HepG2 (cell line): ENCODE measurements around the gene DCAF8. TPM values are rescaled to one million over a fixed set of nuclear protein-coding genes. Genes with fewer than 3 reads are reported as not detected.

Experiments
- ATAC-seq: fragments of 200-7000 bp; cut with Tn5 transposase; 3 replicates; pipeline ENCODE4 v1.9.1; 2020; ENCODE audit warnings: mild to moderate bottlenecking, moderate library complexity
- BruUV-seq: library from RNA; stranded (reverse); fragments of 400-500 nt; replicated peaks from 2 replicates; lab custom pipeline; 2021; lab: Mats Ljungman, UMichigan
- CTCF ChIA-PET: fragments of 300-600 bp; formaldehyde crosslinking; extraction: SDS; loops from one replicate; lab custom pipeline; 2021; ENCODE audit warnings: low total read pairs, inconsistent platforms, low intra/inter-chr PET ratio; lab: Yijun Ruan, JAX
- POLR2A ChIA-PET: fragments of 350-600 bp; sonication (Branson Sonifier 250); formaldehyde crosslinking; loops from one replicate; lab custom pipeline; 2020; ENCODE audit warnings: antibody characterized with exemption, inconsistent platforms; lab: Yijun Ruan, JAX
- DNase-seq: peaks from one replicate; pipeline ENCODE4 v3.0.0-alpha.2; 2015; ENCODE audit warnings: low spot score
- FAIRE-seq: peaks from 3 replicates; lab custom pipeline; 2011; peaks lifted over from hg19 to GRCh38; lab: Jason Lieb, UNC
- H2AFZ ChIP-seq: one replicate; pipeline ENCODE4 v1.6.1; 2011; ENCODE audit warnings: low read length, inconsistent platforms
- H3K27ac ChIP-seq: fragments of 300-600 bp; 3 replicates; pipeline ENCODE4 v1.8.0; 2011; ENCODE audit warnings: mixed run types, mild to moderate bottlenecking, mixed read lengths, low read length, inconsistent platforms; ENCODE audit not compliant: insufficient read depth; ENCODE audit errors: extremely low read length
- H3K27me3 ChIP-seq, 2 experiments: fragments of 200-600 bp in 1 of 2; 2 replicates in 1 of 2; 3 replicates in 1 of 2; pipeline versions ENCODE4 v1.6.0 to v1.8.0; 2011; ENCODE audit warnings: low read length in 2 of 2, mild to moderate bottlenecking in 2 of 2, moderate library complexity in 2 of 2, inconsistent platforms in 1 of 2; ENCODE audit not compliant: insufficient read depth in 2 of 2, control insufficient read depth in 1 of 2
- H3K36me3 ChIP-seq, 2 experiments: fragments of 200-600 bp in 1 of 2; replicated peaks in 1 of 2; 2 replicates in 1 of 2; 3 replicates in 1 of 2; pipeline versions ENCODE4 v1.5.1 to v1.8.0; 2011; ENCODE audit warnings: low read length in 2 of 2, inconsistent platforms in 1 of 2; ENCODE audit not compliant: insufficient read depth in 2 of 2, control insufficient read depth in 1 of 2
- H3K4me1 ChIP-seq: 2 replicates; pipeline ENCODE4 v1.5.1; 2012; ENCODE audit warnings: low read length, inconsistent platforms; ENCODE audit not compliant: insufficient read depth
- H3K4me2 ChIP-seq: 2 replicates; pipeline ENCODE4 v1.6.0; 2011; ENCODE audit warnings: low read depth, low read length, inconsistent platforms
- H3K4me3 ChIP-seq, 3 experiments: fragments of 200-600 bp in 1 of 3; sonication (generic), shearing (Covaris generic) in 1 of 3; replicated peaks in 1 of 3; 2 replicates each; pipeline ENCODE4 v1.5.1; 2011 to 2016; ENCODE audit warnings: low read length in 3 of 3, inconsistent platforms in 2 of 3, low read depth in 2 of 3, mild to moderate bottlenecking in 2 of 3, control low read depth in 1 of 3, mixed read lengths in 1 of 3; ENCODE audit not compliant: insufficient read depth in 1 of 3
- H3K79me2 ChIP-seq: one replicate; pipeline ENCODE4 v1.6.1; 2011; ENCODE audit warnings: low read length, inconsistent platforms; ENCODE audit not compliant: insufficient read depth
- H3K9ac ChIP-seq: 2 replicates; pipeline ENCODE4 v1.6.0; 2011; ENCODE audit warnings: mild to moderate bottlenecking, low read depth, low read length, inconsistent platforms; ENCODE audit not compliant: insufficient read depth
- H3K9me3 ChIP-seq: 2 replicates; pipeline ENCODE4 v1.5.1; 2012; ENCODE audit warnings: mild to moderate bottlenecking, low read length
- H4K20me1 ChIP-seq: 2 replicates; pipeline ENCODE4 v1.6.0; 2011; ENCODE audit warnings: inconsistent platforms, mild to moderate bottlenecking, low read length, moderate library complexity; ENCODE audit not compliant: insufficient read depth
- ETV5 ChIP-seq: IDR thresholded peaks from 2 replicates; pipeline ENCODE4 v1.6.1; 2018; ENCODE audit warnings: missing biosample characterization, missing genetic modification reagents, inconsistent platforms, borderline replicate concordance
- MAFG ChIP-seq: sonication (generic); formaldehyde crosslinking; IDR thresholded peaks from 2 replicates; pipeline ENCODE4 v1.5.1; 2020; ENCODE audit warnings: mild to moderate bottlenecking, missing genetic modification reagents
- MEIS2 ChIP-seq: sonication (generic); formaldehyde crosslinking; IDR thresholded peaks from 2 replicates; pipeline ENCODE4 v1.9.0; 2021; ENCODE audit warnings: mild to moderate bottlenecking, missing genetic modification reagents
- NFE2L1 ChIP-seq: sonication (generic); formaldehyde crosslinking; IDR thresholded peaks from 2 replicates; pipeline ENCODE4 v1.4.0; 2020; ENCODE audit warnings: missing genetic modification reagents, mild to moderate bottlenecking, borderline replicate concordance
- NFYB ChIP-seq: sonication (generic); formaldehyde crosslinking; IDR thresholded peaks from 2 replicates; pipeline ENCODE4 v1.4.0; 2020; ENCODE audit warnings: missing genetic modification reagents
- RBM22 ChIP-seq: fragments of 200-400 bp; formaldehyde crosslinking; optimal IDR thresholded peaks from 2 replicates; pipeline ENCODE3; 2017; ENCODE audit warnings: mild to moderate bottlenecking, low read length, moderate library complexity
- SUZ12 ChIP-seq: fragments of 150-350 bp; IDR thresholded peaks from 2 replicates; pipeline ENCODE4 v1.6.1; 2014; ENCODE audit warnings: low read depth, low read length
- ZNF224 ChIP-seq: sonication (generic); formaldehyde crosslinking; IDR thresholded peaks from 2 replicates; pipeline ENCODE4 v1.5.0; 2020; ENCODE audit warnings: mild to moderate bottlenecking, missing genetic modification reagents
- ZNF367 ChIP-seq: sonication (generic); formaldehyde crosslinking; IDR thresholded peaks from 2 replicates; pipeline ENCODE4 v1.4.0; 2020; ENCODE audit warnings: missing genetic modification reagents, borderline replicate concordance
- ZNF484 ChIP-seq: sonication (generic); formaldehyde crosslinking; IDR thresholded peaks from 2 replicates; pipeline ENCODE4 v1.5.1; 2020; ENCODE audit warnings: mild to moderate bottlenecking, low read depth, missing genetic modification reagents, borderline replicate concordance
- WGBS: methylation state at CpG from one replicate; pipeline ENCODE4 v1.1.6; 2017; ENCODE audit warnings: low lambda C conversion rate; 5-methylcytosine and 5-hydroxymethylcytosine counted together
- in situ Hi-C: cut with HindIII; loops from 2 replicates; pipeline ENCODE4 v1.10.0; 2017; ENCODE audit warnings: low pct_unique_long_range_greater_than_20kb; ENCODE audit not compliant: extremely low pct_ligation_motif_present
- intact Hi-C: fragments of 100-400 bp; cut with micrococcal nuclease; formaldehyde crosslinking; loops from one replicate; pipeline ENCODE4 v1.10.0; 2022; ENCODE audit not compliant: unreplicated experiment
- polyA plus RNA-seq, 8 experiments: library from polyadenylated mRNA; depleted of rRNA in 3 of 8; stranded (reverse) in 7 of 8; unstranded in 1 of 8; fragments of >200 nt; fragmentation: Illumina TruSeq in 4 of 8; extraction: Trizol in 4 of 8; gene quantifications; 2 replicates each; pipeline versions ENCODE4 v1.2.1 to v1.2.3, GENCODE V29; 2011 to 2016; ENCODE audit warnings: low read depth in 4 of 8, missing spikeins in 1 of 8, mixed read lengths in 1 of 8; ENCODE audit not compliant: insufficient read depth in 1 of 8
- total RNA-seq, 5 experiments: library from RNA; depleted of rRNA; stranded (reverse); fragments of >200 nt; fragmentation: Illumina TruSeq; extraction: Trizol; gene quantifications; 2 replicates each; pipeline ENCODE4 v1.2.3, GENCODE V29; 2016; ENCODE audit warnings: low read depth in 1 of 5
- TF ChIP-seq, protein P1 (sequence below): sonication (generic); formaldehyde crosslinking; IDR thresholded peaks from 2 replicates; pipeline ENCODE4 v1.5.0; 2020; ENCODE audit warnings: missing genetic modification reagents
- TF ChIP-seq, protein P2 (sequence below): sonication (generic); formaldehyde crosslinking; IDR thresholded peaks from 2 replicates; pipeline ENCODE4 v1.5.0; 2020; ENCODE audit warnings: mild to moderate bottlenecking, missing genetic modification reagents, moderate library complexity
- TF ChIP-seq, protein P3 (sequence below): sonication (generic); formaldehyde crosslinking; IDR thresholded peaks from 2 replicates; pipeline ENCODE4 v1.4.0; 2020; ENCODE audit warnings: missing genetic modification reagents

Gene DCAF8
- total and polyA plus RNA-seq, 2 of the 13 experiments (the other 11 are each of a cell fraction or from before 2014, with no cell fraction given), result 73.4 to 79.8 TPM

DNA sequence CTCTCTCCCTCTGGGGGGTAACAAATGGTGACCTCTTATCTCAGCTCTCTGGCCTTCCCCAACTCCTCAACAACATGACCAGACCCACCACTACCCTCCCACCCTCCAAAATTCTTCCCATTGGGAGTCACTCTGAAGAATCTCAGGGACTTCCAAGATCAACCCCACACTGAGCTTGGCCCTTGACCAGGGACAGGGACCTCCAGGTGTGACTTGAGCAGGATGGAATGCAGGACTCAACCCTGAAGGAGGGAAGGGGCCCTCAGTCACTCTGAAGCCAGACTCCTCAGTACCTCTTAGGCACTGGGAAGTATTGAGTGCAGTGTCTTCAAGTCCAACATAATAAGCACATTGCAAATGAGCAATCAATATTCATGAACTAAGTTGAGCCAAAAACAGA is 70.1 kb downstream of the DCAF8 start (continued):
- TF ChIP-seq RBM22 (no peak), ZNF367 (no peak)
- TF ChIP-seq, protein P1, sequence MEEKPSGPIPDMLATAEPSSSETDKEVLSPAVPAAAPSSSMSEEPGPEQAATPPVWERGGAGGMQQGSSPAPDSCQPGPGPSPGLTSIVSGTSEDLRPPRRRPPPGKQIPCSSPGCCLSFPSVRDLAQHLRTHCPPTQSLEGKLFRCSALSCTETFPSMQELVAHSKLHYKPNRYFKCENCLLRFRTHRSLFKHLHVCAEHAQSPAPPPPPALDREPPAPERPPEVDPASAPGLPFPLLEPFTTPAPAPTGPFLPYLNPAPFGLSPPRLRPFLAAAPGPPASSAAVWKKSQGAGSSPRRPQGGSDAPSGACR (CRISPR knock-in tag), result no peak

DNA sequence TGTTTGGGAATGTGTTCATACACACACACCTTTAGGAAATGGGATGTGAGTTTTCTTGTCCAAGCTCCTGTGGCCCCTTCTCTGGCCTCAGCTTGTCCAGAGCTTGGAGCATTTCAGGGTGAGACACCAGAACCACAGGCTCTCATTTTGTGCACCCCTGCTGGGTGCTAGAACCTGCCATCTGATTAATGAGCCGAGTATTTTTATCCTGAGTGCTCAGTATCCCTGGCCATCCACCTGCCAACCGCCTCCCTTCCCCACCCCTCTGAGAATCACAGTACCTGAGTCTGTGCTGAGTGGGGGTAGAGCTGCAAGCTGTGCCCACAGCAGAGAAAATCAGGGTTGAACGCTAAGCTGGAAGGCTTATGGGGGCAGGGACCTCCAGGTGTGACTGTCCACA is 70.6 kb downstream of the DCAF8 start:
- POLR2A ChIA-PET, result no interaction called here
- BruUV-seq, result no TSS peak
- TF ChIP-seq MEIS2 (CRISPR knock-in tag) (no peak), ZNF484 (no peak), SUZ12 (no peak), ZNF224 (CRISPR knock-in tag) (no peak), ETV5 (CRISPR knock-in tag) (no peak), NFYB (CRISPR knock-in tag) (no peak), MAFG (CRISPR knock-in tag) (no peak), NFE2L1 (CRISPR knock-in tag) (no peak)
- TF ChIP-seq, protein P2, sequence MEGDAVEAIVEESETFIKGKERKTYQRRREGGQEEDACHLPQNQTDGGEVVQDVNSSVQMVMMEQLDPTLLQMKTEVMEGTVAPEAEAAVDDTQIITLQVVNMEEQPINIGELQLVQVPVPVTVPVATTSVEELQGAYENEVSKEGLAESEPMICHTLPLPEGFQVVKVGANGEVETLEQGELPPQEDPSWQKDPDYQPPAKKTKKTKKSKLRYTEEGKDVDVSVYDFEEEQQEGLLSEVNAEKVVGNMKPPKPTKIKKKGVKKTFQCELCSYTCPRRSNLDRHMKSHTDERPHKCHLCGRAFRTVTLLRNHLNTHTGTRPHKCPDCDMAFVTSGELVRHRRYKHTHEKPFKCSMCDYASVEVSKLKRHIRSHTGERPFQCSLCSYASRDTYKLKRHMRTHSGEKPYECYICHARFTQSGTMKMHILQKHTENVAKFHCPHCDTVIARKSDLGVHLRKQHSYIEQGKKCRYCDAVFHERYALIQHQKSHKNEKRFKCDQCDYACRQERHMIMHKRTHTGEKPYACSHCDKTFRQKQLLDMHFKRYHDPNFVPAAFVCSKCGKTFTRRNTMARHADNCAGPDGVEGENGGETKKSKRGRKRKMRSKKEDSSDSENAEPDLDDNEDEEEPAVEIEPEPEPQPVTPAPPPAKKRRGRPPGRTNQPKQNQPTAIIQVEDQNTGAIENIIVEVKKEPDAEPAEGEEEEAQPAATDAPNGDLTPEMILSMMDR (CRISPR knock-in tag), result no peak
- TF ChIP-seq, protein P3, sequence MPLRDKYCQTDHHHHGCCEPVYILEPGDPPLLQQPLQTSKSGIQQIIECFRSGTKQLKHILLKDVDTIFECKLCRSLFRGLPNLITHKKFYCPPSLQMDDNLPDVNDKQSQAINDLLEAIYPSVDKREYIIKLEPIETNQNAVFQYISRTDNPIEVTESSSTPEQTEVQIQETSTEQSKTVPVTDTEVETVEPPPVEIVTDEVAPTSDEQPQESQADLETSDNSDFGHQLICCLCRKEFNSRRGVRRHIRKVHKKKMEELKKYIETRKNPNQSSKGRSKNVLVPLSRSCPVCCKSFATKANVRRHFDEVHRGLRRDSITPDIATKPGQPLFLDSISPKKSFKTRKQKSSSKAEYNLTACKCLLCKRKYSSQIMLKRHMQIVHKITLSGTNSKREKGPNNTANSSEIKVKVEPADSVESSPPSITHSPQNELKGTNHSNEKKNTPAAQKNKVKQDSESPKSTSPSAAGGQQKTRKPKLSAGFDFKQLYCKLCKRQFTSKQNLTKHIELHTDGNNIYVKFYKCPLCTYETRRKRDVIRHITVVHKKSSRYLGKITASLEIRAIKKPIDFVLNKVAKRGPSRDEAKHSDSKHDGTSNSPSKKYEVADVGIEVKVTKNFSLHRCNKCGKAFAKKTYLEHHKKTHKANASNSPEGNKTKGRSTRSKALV (CRISPR knock-in tag), result no peak
- TF ChIP-seq, all 625 proteins: peak for 0
- H3K4me1 ChIP-seq, result peaks cover 43% of the 10 kb centered on the region
- ATAC-seq (no peak), FAIRE-seq (no peak), DNase-seq (no peak)
- H3K9me3 ChIP-seq, result no peaks in the 10 kb centered on the region
- in situ Hi-C loops, result loop anchor here (5.0 kb wide), 2 partner anchors 61 to 101 kb away; no protein-coding TSS in a partner anchor
- no peak overlapping the region for H3K4me3 ChIP-seq
- H3K79me2 ChIP-seq, result no peaks in the 10 kb centered on the region
- H3K36me3 ChIP-seq, result no peaks in the 10 kb centered on the region
- no peak overlapping the region for H3K4me2 ChIP-seq
- no peak overlapping the region for H3K27ac ChIP-seq
- intact Hi-C loops, result loop anchor here (10.0 kb wide), 1 partner anchor 183 kb away; no protein-coding TSS in a partner anchor
- no peaks in the 10 kb centered on the region for H4K20me1 ChIP-seq
- CTCF ChIA-PET, result no interaction called here
- WGBS, result 0% methylated on average over 1 of the region's 3 CpGs
- no peak overlapping the region for H3K9ac ChIP-seq
- no peak overlapping the region for H2AFZ ChIP-seq
- H3K27me3 ChIP-seq, result peaks cover 1 to 24% of the 10 kb centered on the region in 2 experiments; a peak in 3 of 5 replicates
